Measurements from ENCODE around the gene TRIOBP.

The TRIOBP gene

GRCh38 chr22:37753746-37754145 is 56.9 kb downstream of the TRIOBP start:
- Histone ChIP-seq H3K27ac (ENCODE audit: low read depth, low read length) (peak overlapping the region; percentile 96), H3K4me1 (ENCODE audit: control insufficient read depth, insufficient read depth, low read length, unreplicated experiment) (peaks cover 55% of the 10 kb centered on the region), H2AFZ (ENCODE audit: low read length, unreplicated experiment) (no peak overlapping the region), H3K79me2 (ENCODE audit: control insufficient read depth, insufficient read depth, low read length, unreplicated experiment) (peaks cover 28% of the 10 kb centered on the region), H3K4me3 (ENCODE audit: low read depth, low read length) (peak overlapping the region; percentile 35; the same call in 1 of the 2 replicates), H3K27me3 (ENCODE audit: insufficient read depth, low read length) (no peaks in the 10 kb centered on the region), H3K36me3 (ENCODE audit: insufficient read depth, low read length) (no peaks in the 10 kb centered on the region)

- Histone ChIP-seq H3K4me3 (ENCODE audit: low read depth, low read length) (no peak overlapping the region), H3K79me2 (ENCODE audit: control insufficient read depth, insufficient read depth, low read length, unreplicated experiment) (peaks cover 4% of the 10 kb centered on the region), H2AFZ (ENCODE audit: low read length, unreplicated experiment) (no peak overlapping the region), H3K36me3 (ENCODE audit: insufficient read depth, low read length) (no peaks in the 10 kb centered on the region), H3K4me1 (ENCODE audit: control insufficient read depth, insufficient read depth, low read length, unreplicated experiment) (peaks cover 18% of the 10 kb centered on the region), H3K27me3 (ENCODE audit: insufficient read depth, low read length) (no peaks in the 10 kb centered on the region), H3K27ac (ENCODE audit: low read depth, low read length) (no peak overlapping the region)
These were observed 60.8 kb downstream of the TRIOBP start for GRCh38 chr22:37757663-37758062.

- Histone ChIP-seq H3K79me2 (ENCODE audit: control insufficient read depth, insufficient read depth, low read length, unreplicated experiment) (peaks cover 4% of the 10 kb centered on the region), H3K4me3 (ENCODE audit: low read depth, low read length) (no peak overlapping the region), H3K36me3 (ENCODE audit: insufficient read depth, low read length) (no peaks in the 10 kb centered on the region), H3K27ac (ENCODE audit: low read depth, low read length) (no peak overlapping the region), H2AFZ (ENCODE audit: low read length, unreplicated experiment) (no peak overlapping the region), H3K4me1 (ENCODE audit: control insufficient read depth, insufficient read depth, low read length, unreplicated experiment) (peaks cover 8% of the 10 kb centered on the region), H3K27me3 (ENCODE audit: insufficient read depth, low read length) (no peaks in the 10 kb centered on the region)
These were observed 61.8 kb downstream of the TRIOBP start for GRCh38 chr22:37758694-37759093.

- H3K79me2 ChIP-seq (ENCODE audit: control insufficient read depth, insufficient read depth, low read length, unreplicated experiment): peaks cover 4% of the 10 kb centered on the region
- no peaks in the 10 kb centered on the region for H3K36me3 ChIP-seq (ENCODE audit: insufficient read depth, low read length)
- no peak overlapping the region for H3K27ac ChIP-seq (ENCODE audit: low read depth, low read length)
- H3K4me3 ChIP-seq (ENCODE audit: low read depth, low read length): no peak overlapping the region
- H3K27me3 ChIP-seq (ENCODE audit: insufficient read depth, low read length): no peaks in the 10 kb centered on the region
- peaks cover 4% of the 10 kb centered on the region for H3K4me1 ChIP-seq (ENCODE audit: control insufficient read depth, insufficient read depth, low read length, unreplicated experiment)
- H2AFZ ChIP-seq (ENCODE audit: low read length, unreplicated experiment): no peak overlapping the region
These were observed 62.4 kb downstream of the TRIOBP start for GRCh38 chr22:37759281-37759680.

GRCh38 chr22:37760152-37760551 is 63.3 kb downstream of the TRIOBP start:
- H3K4me1 ChIP-seq (ENCODE audit: control insufficient read depth, insufficient read depth, low read length, unreplicated experiment): no peaks in the 10 kb centered on the region
- H3K79me2 ChIP-seq (ENCODE audit: control insufficient read depth, insufficient read depth, low read length, unreplicated experiment): peaks cover 2% of the 10 kb centered on the region
- H2AFZ ChIP-seq (ENCODE audit: low read length, unreplicated experiment): no peak overlapping the region
- H3K27me3 ChIP-seq (ENCODE audit: insufficient read depth, low read length): no peaks in the 10 kb centered on the region
- H3K4me3 ChIP-seq (ENCODE audit: low read depth, low read length): no peak overlapping the region
- H3K27ac ChIP-seq (ENCODE audit: low read depth, low read length): no peak overlapping the region
- no peaks in the 10 kb centered on the region for H3K36me3 ChIP-seq (ENCODE audit: insufficient read depth, low read length)

- H2AFZ ChIP-seq (ENCODE audit: low read length, unreplicated experiment): no peak overlapping the region
- no peaks in the 10 kb centered on the region for H3K79me2 ChIP-seq (ENCODE audit: control insufficient read depth, insufficient read depth, low read length, unreplicated experiment)
- no peaks in the 10 kb centered on the region for H3K36me3 ChIP-seq (ENCODE audit: insufficient read depth, low read length)
- no peaks in the 10 kb centered on the region for H3K4me1 ChIP-seq (ENCODE audit: control insufficient read depth, insufficient read depth, low read length, unreplicated experiment)
- no peak overlapping the region for H3K4me3 ChIP-seq (ENCODE audit: low read depth, low read length)
- H3K27me3 ChIP-seq (ENCODE audit: insufficient read depth, low read length): no peaks in the 10 kb centered on the region
- no peak overlapping the region for H3K27ac ChIP-seq (ENCODE audit: low read depth, low read length)
These were observed 65.6 kb downstream of the TRIOBP start for GRCh38 chr22:37762389-37762836.

GRCh38 chr22:37763012-37763411 is 66.2 kb downstream of the TRIOBP start:
- H2AFZ ChIP-seq (ENCODE audit: low read length, unreplicated experiment): no peak overlapping the region
- no peaks in the 10 kb centered on the region for H3K4me1 ChIP-seq (ENCODE audit: control insufficient read depth, insufficient read depth, low read length, unreplicated experiment)
- H3K4me3 ChIP-seq (ENCODE audit: low read depth, low read length): no peak overlapping the region
- H3K27ac ChIP-seq (ENCODE audit: low read depth, low read length): no peak overlapping the region
- no peaks in the 10 kb centered on the region for H3K79me2 ChIP-seq (ENCODE audit: control insufficient read depth, insufficient read depth, low read length, unreplicated experiment)
- H3K36me3 ChIP-seq (ENCODE audit: insufficient read depth, low read length): no peaks in the 10 kb centered on the region
- H3K27me3 ChIP-seq (ENCODE audit: insufficient read depth, low read length): no peaks in the 10 kb centered on the region

GRCh38 chr22:37763652-37764051 is 66.8 kb downstream of the TRIOBP start:
- Histone ChIP-seq H3K36me3 (ENCODE audit: insufficient read depth, low read length) (no peaks in the 10 kb centered on the region), H2AFZ (ENCODE audit: low read length, unreplicated experiment) (no peak overlapping the region), H3K27ac (ENCODE audit: low read depth, low read length) (no peak overlapping the region), H3K27me3 (ENCODE audit: insufficient read depth, low read length) (no peaks in the 10 kb centered on the region), H3K79me2 (ENCODE audit: control insufficient read depth, insufficient read depth, low read length, unreplicated experiment) (no peaks in the 10 kb centered on the region), H3K4me3 (ENCODE audit: low read depth, low read length) (no peak overlapping the region), H3K4me1 (ENCODE audit: control insufficient read depth, insufficient read depth, low read length, unreplicated experiment) (no peaks in the 10 kb centered on the region)

- Histone ChIP-seq H2AFZ (ENCODE audit: low read length, unreplicated experiment) (no peak overlapping the region), H3K27ac (ENCODE audit: low read depth, low read length) (no peak overlapping the region), H3K36me3 (ENCODE audit: insufficient read depth, low read length) (no peaks in the 10 kb centered on the region), H3K4me1 (ENCODE audit: control insufficient read depth, insufficient read depth, low read length, unreplicated experiment) (no peaks in the 10 kb centered on the region), H3K79me2 (ENCODE audit: control insufficient read depth, insufficient read depth, low read length, unreplicated experiment) (no peaks in the 10 kb centered on the region), H3K4me3 (ENCODE audit: low read depth, low read length) (no peak overlapping the region), H3K27me3 (ENCODE audit: insufficient read depth, low read length) (no peaks in the 10 kb centered on the region)
These were observed 67.8 kb downstream of the TRIOBP start for GRCh38 chr22:37764622-37765021.

- H3K79me2 ChIP-seq (ENCODE audit: control insufficient read depth, insufficient read depth, low read length, unreplicated experiment): no peaks in the 10 kb centered on the region
- H3K36me3 ChIP-seq (ENCODE audit: insufficient read depth, low read length): no peaks in the 10 kb centered on the region
- H3K4me3 ChIP-seq (ENCODE audit: low read depth, low read length): no peak overlapping the region
- no peaks in the 10 kb centered on the region for H3K27me3 ChIP-seq (ENCODE audit: insufficient read depth, low read length)
- no peak overlapping the region for H2AFZ ChIP-seq (ENCODE audit: low read length, unreplicated experiment)
- no peak overlapping the region for H3K27ac ChIP-seq (ENCODE audit: low read depth, low read length)
- no peaks in the 10 kb centered on the region for H3K4me1 ChIP-seq (ENCODE audit: control insufficient read depth, insufficient read depth, low read length, unreplicated experiment)
These were observed 68.7 kb downstream of the TRIOBP start for GRCh38 chr22:37765498-37765897.

GRCh38 chr22:37765953-37766576 is 69.2 kb downstream of the TRIOBP start:
- no peaks in the 10 kb centered on the region for H3K4me1 ChIP-seq (ENCODE audit: control insufficient read depth, insufficient read depth, low read length, unreplicated experiment)
- H3K27me3 ChIP-seq (ENCODE audit: insufficient read depth, low read length): no peaks in the 10 kb centered on the region
- H3K27ac ChIP-seq (ENCODE audit: low read depth, low read length): no peak overlapping the region
- no peaks in the 10 kb centered on the region for H3K79me2 ChIP-seq (ENCODE audit: control insufficient read depth, insufficient read depth, low read length, unreplicated experiment)
- H3K36me3 ChIP-seq (ENCODE audit: insufficient read depth, low read length): no peaks in the 10 kb centered on the region
- H2AFZ ChIP-seq (ENCODE audit: low read length, unreplicated experiment): no peak overlapping the region
- H3K4me3 ChIP-seq (ENCODE audit: low read depth, low read length): no peak overlapping the region

All from ACC112 (cell line).